ENCODE results near the gene TRIM72. TPM values are rescaled to one million over a fixed set of nuclear protein-coding genes. Genes with fewer than 3 reads are reported as not detected.

The TRIM72 gene
- total RNA-seq, 1 experiment from 2014 or later = 1.2 TPM

DNA sequence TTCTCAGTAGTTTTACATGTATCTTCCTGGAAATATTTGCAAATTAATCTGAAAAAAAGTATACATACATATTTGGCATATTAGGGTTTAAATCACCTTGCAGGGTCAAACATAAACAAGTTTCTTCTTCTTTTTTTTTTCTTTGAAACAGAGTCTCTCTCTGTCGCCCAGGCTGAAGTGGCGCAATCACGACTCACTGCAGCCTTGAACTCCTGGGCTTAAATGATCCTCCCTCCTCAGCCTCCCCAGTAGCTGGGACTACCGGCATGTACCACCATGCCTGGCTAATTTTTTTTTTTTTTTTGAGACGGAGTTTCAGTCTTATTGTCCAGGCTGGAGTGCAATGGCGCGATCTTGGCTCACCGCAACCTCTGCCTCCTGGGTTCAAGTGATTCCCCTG is 46.6 kb upstream of the TRIM72 start:
- Histone ChIP-seq H2BK20ac (ENCODE audit: low read depth, low read length, poor library complexity, severe bottlenecking) (no peak overlapping the region), H2BK15ac (ENCODE audit: low read depth, low read length) (no peak overlapping the region), H3K18ac (ENCODE audit: insufficient read length, low read depth, low read length) (no peak overlapping the region), H2AFZ (ENCODE audit: low read length) (no peak overlapping the region), H3K9me3 (ENCODE audit: control insufficient read depth, low read depth, low read length) (no peaks in the 10 kb centered on the region), H3K4me1 (ENCODE audit: insufficient read depth, low read length) (no peaks in the 10 kb centered on the region), H3K4ac (ENCODE audit: low read depth, low read length) (no peak overlapping the region), H2BK120ac (ENCODE audit: low read depth, low read length, poor library complexity, severe bottlenecking) (no peak overlapping the region), H4K5ac (ENCODE audit: insufficient read length, low read depth, low read length) (no peak overlapping the region), H3K79me1 (ENCODE audit: insufficient read depth, low read depth, low read length, poor library complexity, severe bottlenecking) (no peaks in the 10 kb centered on the region), H4K8ac (replicated peaks; ENCODE audit: insufficient read length, low read depth, low read length) (no peak overlapping the region), H2BK5ac (ENCODE audit: insufficient read length, low read length) (no peak overlapping the region), H4K91ac (ENCODE audit: insufficient read length, low read depth, low read length) (no peak overlapping the region), H2AK5ac (ENCODE audit: insufficient read length, low read length) (no peak overlapping the region), H3K9ac (ENCODE audit: extremely low read depth, insufficient read length, low read length) (no peak overlapping the region), H3K79me2 (ENCODE audit: insufficient read depth, low read length) (no peaks in the 10 kb centered on the region), H3T11ph (ENCODE audit: low read length) (no peak overlapping the region), H3K56ac (ENCODE audit: insufficient read length, low read depth, low read length) (no peak overlapping the region), H3K27ac (ENCODE audit: insufficient read length, low read depth, low read length) (no peak overlapping the region), H3K14ac (ENCODE audit: insufficient read depth, low read length) (no peak overlapping the region), H3K4me2 (ENCODE audit: insufficient read depth, insufficient read length, low read length) (no peak overlapping the region), H4K20me1 (ENCODE audit: control insufficient read depth, insufficient read depth, insufficient read length) (no peaks in the 10 kb centered on the region), H3K23me2 (ENCODE audit: insufficient read length, low read depth, low read length, poor library complexity, severe bottlenecking) (no peaks in the 10 kb centered on the region), H2BK12ac (ENCODE audit: insufficient read length, low read depth, low read length) (no peak overlapping the region), H3K23ac (ENCODE audit: insufficient read length, low read depth, low read length) (no peak overlapping the region), H3K27me3 (ENCODE audit: insufficient read depth, low read length) (no peaks in the 10 kb centered on the region)
- no peak overlapping the region for H3K27ac Mint-ChIP-seq
- peaks cover 2 to 8% of the 10 kb centered on the region in 2 experiments; a peak in 2 of 5 replicates for H3K9me3 Mint-ChIP-seq
- H3K27me3 Mint-ChIP-seq (ENCODE audit: low read depth) = peaks cover 4% of the 10 kb centered on the region; the same call in 1 of the 2 replicates
- no peak overlapping the region for H3K4me3 Mint-ChIP-seq
- peaks cover 12 to 14% of the 10 kb centered on the region in 2 experiments for H3K4me1 Mint-ChIP-seq
- no peak for DNase-seq
- no peaks in the 10 kb centered on the region for H3K36me3 Mint-ChIP-seq (ENCODE audit: insufficient read depth in 1 of 3, low read depth in 3 of 3)
- no peak for TF ChIP-seq CTCF (conservative IDR thresholded peaks at IDR 0.05)
- WGBS (ENCODE audit: extremely low coverage, insufficient read length, low lambda C conversion rate) = no CpG with 5 or more reads among the region's 8 CpGs
